NCI-H526 (cell line): Measurements from ENCODE around the gene CD2AP.
"Not testable (repeated sequence)": the region's sequence is repeated elsewhere in the genome, so short reads cannot be mapped to it uniquely, and the experiment has no call there.

Experiments
- DNase-seq, 2 experiments: peaks; one replicate each; lab custom pipeline; 2025; lab: John Stamatoyannopoulos, UW

CD2AP gene

GRCh38 chr6:47477497-47478232, at the start of gene CD2AP:
CD2AP (plus strand) TSS chr6:47477789; CDS start chr6:47478245, 456 bp downstream.
- DNase-seq: peak; percentile 92 to 97

- no peak for DNase-seq
Measured at GRCh38 chr6:47428288-47428687, 49.3 kb upstream of the CD2AP start.

GRCh38 chr6:47428746-47429664, 48.6 kb upstream of the CD2AP start:
- DNase-seq: no peak

GRCh38 chr6:47434372-47435253, 43.0 kb upstream of the CD2AP start:
- no peak for DNase-seq

GRCh38 chr6:47435254-47435612, 42.4 kb upstream of the CD2AP start:
- no peak for DNase-seq

GRCh38 chr6:47437592-47437991, 40.0 kb upstream of the CD2AP start:
- no peak for DNase-seq

- no peak for DNase-seq
Measured at GRCh38 chr6:47438481-47439347, 38.9 kb upstream of the CD2AP start.

GRCh38 chr6:47439348-47439668, 38.3 kb upstream of the CD2AP start:
- DNase-seq: no peak

- DNase-seq: peak; percentile 94 to 96
Measured at GRCh38 chr6:47440719-47441118, 36.9 kb upstream of the CD2AP start.

GRCh38 chr6:47444964-47445363, 32.6 kb upstream of the CD2AP start:
- DNase-seq: not testable (repeated sequence)

- DNase-seq: no peak
Measured at GRCh38 chr6:47446669-47447330, 30.8 kb upstream of the CD2AP start.

- DNase-seq: no peak
Measured at GRCh38 chr6:47447722-47448121, 29.9 kb upstream of the CD2AP start.

- DNase-seq: no peak
Measured at GRCh38 chr6:47451162-47451561, 26.4 kb upstream of the CD2AP start.

GRCh38 chr6:47452899-47453298, 24.7 kb upstream of the CD2AP start:
- DNase-seq: no peak

GRCh38 chr6:47453372-47453936, 24.1 kb upstream of the CD2AP start:
- DNase-seq: no peak

- DNase-seq: no peak
Measured at GRCh38 chr6:47454713-47455396, 22.7 kb upstream of the CD2AP start.

- DNase-seq: no peak
Measured at GRCh38 chr6:47455533-47456209, 21.9 kb upstream of the CD2AP start.

GRCh38 chr6:47456536-47456975, 21.0 kb upstream of the CD2AP start:
- DNase-seq: no peak

GRCh38 chr6:47457370-47457769, 20.2 kb upstream of the CD2AP start:
- DNase-seq: no peak
